Measurements from ENCODE around the gene GPHN.

- TF ChIP-seq CTCF (IDR thresholded peaks at IDR 0.05) (no peak), POLR2AphosphoS5 (IDR thresholded peaks at IDR 0.05) (no peak), EP300 (IDR thresholded peaks at IDR 0.05) (no peak)
Measured at GRCh38 chr14:66459603-66460002, 48.3 kb upstream of the GPHN start.
